Sigmoid colon (tissue), 7 donors: ENCODE measurements around the gene RABIF. TPM values are rescaled to one million over a fixed set of nuclear protein-coding genes. Genes with fewer than 3 reads are reported as not detected.
"Not testable (repeated sequence)": the region's sequence is repeated elsewhere in the genome, so short reads cannot be mapped to it uniquely, and the experiment has no call there.

Experiments used
- DNase-seq: peaks from one replicate; pipeline ENCODE4 v3.0.0-alpha.2; 2019
- H3K27ac ChIP-seq, 4 donors: fragments of 200-600 bp; sonication (generic); one replicate each; pipeline ENCODE4 v1.5.1; 2016 to 2019; ENCODE audit warnings: mild to moderate bottlenecking in 1 of 4
- H3K27me3 ChIP-seq, 3 donors: fragments of 200-600 bp; sonication (generic); one replicate each; pipeline ENCODE4 v1.5.1; 2019; ENCODE audit warnings: mild to moderate bottlenecking in 1 of 3
- H3K36me3 ChIP-seq, 4 donors: fragments of 200-600 bp; sonication (generic); one replicate each; pipeline ENCODE4 v1.5.1; 2016 to 2019
- H3K4me1 ChIP-seq, 4 donors: fragments of 200-600 bp; sonication (generic); one replicate each; pipeline ENCODE4 v1.5.1; 2017 to 2019
- H3K4me3 ChIP-seq, 4 donors: fragments of 200-600 bp; sonication (generic); one replicate each; pipeline ENCODE4 v1.5.1; 2017 to 2019; ENCODE audit warnings: mild to moderate bottlenecking in 2 of 4, moderate library complexity in 1 of 4
- H3K9me3 ChIP-seq, 4 donors: fragments of 200-600 bp in 3 of 4; sonication (generic) in 3 of 4; one replicate each; pipeline versions ENCODE4 v1.5.1 to v1.6.1; 2013 to 2019
- CTCF ChIP-seq, 4 experiments: fragments of 450-650 bp in 3 of 4; fragments of 200-600 bp in 1 of 4; IDR thresholded peaks; one replicate each; pipeline ENCODE4 v1.5.1; 2016 to 2019; ENCODE audit warnings: antibody characterized with exemption in 4 of 4, mild to moderate bottlenecking in 3 of 4, moderate library complexity in 2 of 4
- EP300 ChIP-seq, 4 donors: sonication (generic); formaldehyde crosslinking; IDR thresholded peaks; one replicate each; pipeline ENCODE4 v1.6.1; 2017; ENCODE audit warnings: antibody characterized with exemption in 4 of 4
- POLR2A ChIP-seq, 2 donors: fragments of 450-650 bp; IDR thresholded peaks; one replicate each; pipeline ENCODE4 v1.6.1; 2016; ENCODE audit warnings: antibody characterized with exemption in 2 of 2, mild to moderate bottlenecking in 2 of 2, moderate library complexity in 2 of 2
- POLR2AphosphoS5 ChIP-seq, 4 donors: sonication (generic); formaldehyde crosslinking; IDR thresholded peaks; one replicate each; pipeline ENCODE4 v1.6.1; 2017; ENCODE audit warnings: antibody characterized with exemption in 4 of 4
- WGBS, 2 donors: extraction: QIAGEN DNeasy Blood & Tissue Kit; methylation state at CpG; one replicate each; pipeline ENCODE4 v1.1.7; 2013; 5-methylcytosine and 5-hydroxymethylcytosine counted together
- intact Hi-C: fragments of 100-400 bp; cut with DNase I; formaldehyde crosslinking; loops from one replicate; pipeline ENCODE4 v1.15.1; 2023
- polyA plus RNA-seq, 3 donors: library from polyadenylated mRNA; stranded (reverse); fragments of 200-250 nt; gene quantifications; one replicate each; pipeline ENCODE4 v1.2.3, GENCODE V29; 2013
- total RNA-seq, 4 donors: library from RNA; depleted of rRNA; stranded (reverse); fragments of >200 nt; gene quantifications; one replicate each; pipeline ENCODE4 v1.1.0, GENCODE V29; 2016
- donor health status: healthy with polysubstance abuse.
- donor health status: Bipolar disorder and iron deficiency.
- donor health status: healthy.

The RABIF gene
- total and polyA plus RNA-seq, 7 donors, result 3.6 to 17.6 (median 7.3) TPM

- WGBS, 2 donors, result 92 to 96% methylated on average over 2 of the region's 2 CpGs
- Histone ChIP-seq H3K27ac (no peak overlapping the region), H3K4me3 (no peak overlapping the region), H3K4me1 (peaks cover 0 to 3% (median 0%) of the 10 kb centered on the region in 4 donors), H3K27me3 (no peaks in the 10 kb centered on the region), H3K9me3 (no peaks in the 10 kb centered on the region), H3K36me3 (no peaks in the 10 kb centered on the region)
- TF ChIP-seq EP300 (IDR thresholded peaks at IDR 0.05), result no peak
- intact Hi-C loops, result no loop called here
- DNase-seq, result no peak
Observed at GRCh38 chr1:202932476-202932875, 43.5 kb upstream of the RABIF start.

GRCh38 chr1:202926581-202927491, 37.9 kb upstream of the RABIF start, which contains the start of gene KLHL12:
TSS of gene KLHL12 (minus strand) at chr1:202927234. CDS start at chr1:202925162, 2,072 bp downstream.
- Histone ChIP-seq H3K36me3 (peaks cover 0 to 26% (median 0%) of the 10 kb centered on the region in 4 donors), H3K4me1 (peaks cover 0 to 28% (median 5%) of the 10 kb centered on the region in 4 donors), H3K27ac (peak within 1 kb of the TSS; percentile 87 to 97 (median 96)), H3K4me3 (peak within 1 kb of the TSS; percentile 62 to 91 (median 88)), H3K27me3 (no peaks in the 10 kb centered on the region), H3K9me3 (no peaks in the 10 kb centered on the region)
- 0 to 1% methylated on average over 57 of the region's 57 CpGs for WGBS, 2 donors
- intact Hi-C loops, result loop anchor here (2.0 to 5.0 kb wide), 3 partner anchors 32 to 80 kb away; partner anchors contain the start of genes ADIPOR1, RABIF and TMEM183A
- peak; percentile 98 for DNase-seq
- TF ChIP-seq EP300 (IDR thresholded peaks at IDR 0.05), result peak in 1 of 4 donors; percentile 39
- TF ChIP-seq CTCF (IDR thresholded peaks at IDR 0.05), result peak; percentile 15 to 74 (median 60)
- TF ChIP-seq POLR2AphosphoS5 (IDR thresholded peaks at IDR 0.05), result peak; percentile 86 to 95 (median 92)
- peak; percentile 84 to 93 for TF ChIP-seq POLR2A (IDR thresholded peaks at IDR 0.05)

GRCh38 chr1:202923533-202923932, 34.6 kb upstream of the RABIF start:
- Histone ChIP-seq H3K36me3 (peaks cover 0 to 39% (median under 1%) of the 10 kb centered on the region in 4 donors), H3K4me3 (no peak overlapping the region), H3K4me1 (peaks cover 0 to 28% (median 5%) of the 10 kb centered on the region in 4 donors), H3K9me3 (no peaks in the 10 kb centered on the region), H3K27me3 (no peaks in the 10 kb centered on the region), H3K27ac (no peak overlapping the region)
- intact Hi-C loops, result no loop called here
- TF ChIP-seq POLR2A (IDR thresholded peaks at IDR 0.05) (no peak), CTCF (IDR thresholded peaks at IDR 0.05) (no peak), EP300 (IDR thresholded peaks at IDR 0.05) (no peak), POLR2AphosphoS5 (IDR thresholded peaks at IDR 0.05) (no peak)
- 84 to 94% methylated on average over 3 of the region's 3 CpGs for WGBS, 2 donors
- DNase-seq, result no peak

- peaks cover 0 to 9% (median 0%) of the 10 kb centered on the region in 4 donors for H3K4me1 ChIP-seq
- H3K27ac ChIP-seq, result no peak overlapping the region
- TF ChIP-seq POLR2AphosphoS5 (IDR thresholded peaks at IDR 0.05) (no peak), POLR2A (IDR thresholded peaks at IDR 0.05) (no peak), CTCF (IDR thresholded peaks at IDR 0.05) (no peak), EP300 (IDR thresholded peaks at IDR 0.05) (no peak)
- intact Hi-C loops, result no loop called here
- no peak overlapping the region for H3K4me3 ChIP-seq
- no peaks in the 10 kb centered on the region for H3K27me3 ChIP-seq
- peaks cover 11 to 78% (median 18%) of the 10 kb centered on the region in 4 donors for H3K36me3 ChIP-seq
- H3K9me3 ChIP-seq, result no peaks in the 10 kb centered on the region
- no peak for DNase-seq
Observed at GRCh38 chr1:202919615-202920014, 30.7 kb upstream of the RABIF start.

- Histone ChIP-seq H3K4me3 (no peak overlapping the region), H3K36me3 (peaks cover 19 to 94% (median 32%) of the 10 kb centered on the region in 4 donors), H3K4me1 (no peaks in the 10 kb centered on the region), H3K27ac (no peak overlapping the region), H3K9me3 (no peaks in the 10 kb centered on the region), H3K27me3 (no peaks in the 10 kb centered on the region)
- DNase-seq, result no peak
- intact Hi-C loops, result no loop called here
- TF ChIP-seq POLR2AphosphoS5 (IDR thresholded peaks at IDR 0.05) (no peak), POLR2A (IDR thresholded peaks at IDR 0.05) (no peak), CTCF (IDR thresholded peaks at IDR 0.05) (no peak), EP300 (IDR thresholded peaks at IDR 0.05) (no peak)
Observed at GRCh38 chr1:202915146-202915545, 26.2 kb upstream of the RABIF start.

GRCh38 chr1:202912476-202912875, 23.5 kb upstream of the RABIF start:
- H3K4me3 ChIP-seq, H3K27ac ChIP-seq, DNase-seq, intact Hi-C loops, H3K4me1 ChIP-seq, H3K9me3 ChIP-seq, H3K27me3 ChIP-seq: not testable (repeated sequence)
- H3K36me3 ChIP-seq, result peaks cover 15 to 97% (median 38%) of the 10 kb centered on the region in 4 donors
- 91 to 93% methylated on average over 4 of the region's 4 CpGs for WGBS, 2 donors
